ENCODE results near the gene PSG2. TPM values are rescaled to one million over a fixed set of nuclear protein-coding genes. Genes with fewer than 3 reads are reported as not detected.
"Not testable (repeated sequence)": the region's sequence is repeated elsewhere in the genome, so short reads cannot be mapped to it uniquely, and the experiment has no call there.

PSG2 gene
- polyA plus RNA-seq, 1 experiment = 1.0 TPM

- ChIA-PET CTCF (interaction anchor here (0.6 kb wide), 1 partner anchor 265 kb away, joined by 3 read pairs; no protein-coding TSS in a partner anchor), POLR2A (interaction anchor here (0.6 kb wide), 1 partner anchor 574 kb away, joined by 4 read pairs; no protein-coding TSS in a partner anchor)
- peak; percentile 23 for DNase-seq (ENCODE audit: low read depth, low spot score)
- not testable (repeated sequence) for H3K9me3 ChIP-seq (ENCODE audit: control insufficient read depth, insufficient read depth, low read length); H3K27me3 ChIP-seq (ENCODE audit: control insufficient read depth, insufficient read depth, low read length); H3K4me3 ChIP-seq (ENCODE audit: low read depth, low read length); H3K27ac ChIP-seq (ENCODE audit: low read depth, low read length)
- TF ChIP-seq CTCF (IDR thresholded peaks at IDR 0.05; ENCODE audit: low read depth, low read length) = peak; percentile 48
Observed at GRCh38 chr19:43087702-43088340, 5.3 kb upstream of the PSG2 start.

DNA sequence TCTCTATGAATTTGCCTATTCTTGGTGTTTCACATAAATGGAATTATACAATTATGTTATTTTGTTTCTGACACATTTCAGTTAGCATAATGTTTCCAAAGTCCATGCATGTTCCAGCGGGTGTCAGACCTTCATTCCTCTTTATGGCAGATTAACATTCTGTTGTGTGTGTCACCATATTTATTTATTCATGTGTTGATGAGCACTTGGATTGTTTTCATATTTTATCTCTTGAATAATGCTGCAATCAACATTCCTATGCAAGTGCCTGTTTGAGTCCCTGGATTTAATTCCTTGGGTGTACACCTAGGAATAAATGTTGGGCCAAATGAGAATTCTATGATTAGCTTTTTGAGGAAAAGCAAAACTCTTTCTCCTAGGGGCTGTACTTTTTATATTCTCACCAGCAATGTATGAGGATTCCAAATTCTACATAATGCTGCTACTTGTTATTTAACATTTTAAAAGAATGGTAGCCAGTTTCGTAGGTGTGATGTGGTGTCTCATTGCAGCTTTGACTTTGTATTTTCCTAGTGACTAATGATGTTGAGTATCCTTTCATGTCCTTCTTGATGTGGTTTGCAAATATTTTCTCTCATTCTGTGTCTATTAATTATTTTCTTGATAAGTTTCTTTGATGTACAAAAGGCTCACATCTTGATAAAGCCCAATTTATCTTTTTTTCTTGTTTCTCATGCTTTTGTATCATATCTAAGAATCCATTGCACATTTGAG, 3.5 kb upstream of the PSG2 start:
- H3K9me3 ChIP-seq (ENCODE audit: control insufficient read depth, insufficient read depth, low read length); DNase-seq (ENCODE audit: low read depth, low spot score); H3K27me3 ChIP-seq (ENCODE audit: control insufficient read depth, insufficient read depth, low read length); POLR2A ChIA-PET; H3K27ac ChIP-seq (ENCODE audit: low read depth, low read length); H3K4me3 ChIP-seq (ENCODE audit: low read depth, low read length): not testable (repeated sequence)
- CTCF ChIA-PET = interaction anchor here (1.6 kb wide), 1 partner anchor 154 kb away, joined by 6 read pairs; no protein-coding TSS in a partner anchor

- H3K27ac ChIP-seq (ENCODE audit: low read depth, low read length); CTCF ChIA-PET; H3K4me3 ChIP-seq (ENCODE audit: low read depth, low read length); H3K27me3 ChIP-seq (ENCODE audit: control insufficient read depth, insufficient read depth, low read length); POLR2A ChIA-PET; H3K9me3 ChIP-seq (ENCODE audit: control insufficient read depth, insufficient read depth, low read length); DNase-seq (ENCODE audit: low read depth, low spot score): not testable (repeated sequence)
- TF ChIP-seq CTCF (IDR thresholded peaks at IDR 0.05; ENCODE audit: low read depth, low read length) = peak; percentile 29
Observed at GRCh38 chr19:43084196-43084832, 1.8 kb upstream of the PSG2 start.

DNA sequence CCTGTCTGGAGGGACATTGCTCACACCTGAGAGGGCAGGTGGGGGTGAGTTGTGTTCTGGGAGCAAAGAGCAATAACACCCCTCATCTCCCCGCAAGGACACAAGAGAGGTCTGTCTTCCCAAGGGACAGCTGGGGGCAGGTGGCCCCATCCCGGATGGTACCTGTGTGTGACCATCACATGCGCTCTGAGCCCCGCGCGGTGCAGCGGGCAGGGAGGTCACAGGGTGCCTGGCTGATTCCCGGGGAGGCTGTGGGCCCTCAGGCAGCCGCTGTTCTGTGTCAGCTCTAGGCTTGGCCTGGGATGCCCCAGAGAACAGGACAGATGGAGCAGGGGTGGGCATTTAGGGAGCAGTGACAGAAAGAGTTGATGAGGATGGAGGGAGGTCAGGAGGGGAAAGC, 1.2 kb upstream of the PSG2 start:
- DNase-seq (ENCODE audit: low read depth, low spot score); H3K4me3 ChIP-seq (ENCODE audit: low read depth, low read length); H3K27me3 ChIP-seq (ENCODE audit: control insufficient read depth, insufficient read depth, low read length); POLR2A ChIA-PET; CTCF ChIA-PET; H3K27ac ChIP-seq (ENCODE audit: low read depth, low read length); H3K9me3 ChIP-seq (ENCODE audit: control insufficient read depth, insufficient read depth, low read length): not testable (repeated sequence)

- CTCF ChIA-PET = no interaction called here
- no peak for TF ChIP-seq CTCF (IDR thresholded peaks at IDR 0.05; ENCODE audit: low read depth, low read length)
Observed at GRCh38 chr19:43078311-43078710, 4.2 kb downstream of the PSG2 start.

DNA sequence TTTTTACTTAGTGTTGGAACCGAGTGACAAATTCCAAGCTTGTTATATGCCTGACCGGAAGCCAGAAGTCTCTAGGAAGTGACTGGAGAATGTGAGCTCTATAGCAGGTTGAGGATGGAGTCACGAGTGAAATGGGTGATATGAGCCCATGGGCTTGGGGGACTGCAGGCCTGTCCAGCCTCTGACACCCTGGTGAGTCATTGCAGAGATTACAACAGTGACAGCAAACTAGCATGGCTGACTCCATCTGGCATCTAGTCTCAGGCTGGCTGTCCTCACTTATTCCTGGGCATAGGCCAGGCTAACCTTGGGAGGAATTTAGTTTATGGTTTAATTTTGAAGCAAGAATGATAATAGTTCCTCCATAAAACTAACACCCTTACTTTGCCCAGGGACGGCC, 4.6 kb downstream of the PSG2 start:
- H3K4me3 ChIP-seq (ENCODE audit: low read depth, low read length); H3K27me3 ChIP-seq (ENCODE audit: control insufficient read depth, insufficient read depth, low read length); DNase-seq (ENCODE audit: low read depth, low spot score); CTCF ChIA-PET; POLR2A ChIA-PET; H3K9me3 ChIP-seq (ENCODE audit: control insufficient read depth, insufficient read depth, low read length): not testable (repeated sequence)
- peak overlapping the region; percentile 39 for H3K27ac ChIP-seq (ENCODE audit: low read depth, low read length)

More at GRCh38 chr19:43078311-43078710, 4.2 kb downstream of the PSG2 start:
- peak; percentile 41 for DNase-seq (ENCODE audit: low read depth, low spot score)
- POLR2A ChIA-PET = no interaction called here
- Histone ChIP-seq H3K9me3 (ENCODE audit: control insufficient read depth, insufficient read depth, low read length) (no peaks in the 10 kb centered on the region), H3K4me3 (ENCODE audit: low read depth, low read length) (no peak overlapping the region), H3K27ac (ENCODE audit: low read depth, low read length) (no peak overlapping the region), H3K27me3 (ENCODE audit: control insufficient read depth, insufficient read depth, low read length) (no peaks in the 10 kb centered on the region)

- H3K27me3 ChIP-seq (ENCODE audit: control insufficient read depth, insufficient read depth, low read length); CTCF ChIA-PET; DNase-seq (ENCODE audit: low read depth, low spot score); H3K4me3 ChIP-seq (ENCODE audit: low read depth, low read length); H3K9me3 ChIP-seq (ENCODE audit: control insufficient read depth, insufficient read depth, low read length); H3K27ac ChIP-seq (ENCODE audit: low read depth, low read length); POLR2A ChIA-PET: not testable (repeated sequence)
Observed at GRCh38 chr19:43062418-43062817, 20.1 kb downstream of the PSG2 start.

GRCh38 chr19:43061326-43061725, 21.2 kb downstream of the PSG2 start:
- H3K27ac ChIP-seq (ENCODE audit: low read depth, low read length); CTCF ChIA-PET; POLR2A ChIA-PET; H3K27me3 ChIP-seq (ENCODE audit: control insufficient read depth, insufficient read depth, low read length); DNase-seq (ENCODE audit: low read depth, low spot score); H3K4me3 ChIP-seq (ENCODE audit: low read depth, low read length); H3K9me3 ChIP-seq (ENCODE audit: control insufficient read depth, insufficient read depth, low read length): not testable (repeated sequence)

- H3K27ac ChIP-seq (ENCODE audit: low read depth, low read length); POLR2A ChIA-PET; H3K4me3 ChIP-seq (ENCODE audit: low read depth, low read length); H3K9me3 ChIP-seq (ENCODE audit: control insufficient read depth, insufficient read depth, low read length); H3K27me3 ChIP-seq (ENCODE audit: control insufficient read depth, insufficient read depth, low read length); DNase-seq (ENCODE audit: low read depth, low spot score); CTCF ChIA-PET: not testable (repeated sequence)
Observed at GRCh38 chr19:43060254-43060653, 22.2 kb downstream of the PSG2 start.
